Measurements from ENCODE around the gene RAB4A.
"Not testable (repeated sequence)": the region's sequence is repeated elsewhere in the genome, so short reads cannot be mapped to it uniquely, and the experiment has no call there.

The RAB4A gene

GRCh38 chr1:229287267-229287666 is 16.4 kb downstream of the RAB4A start:
- H3K36me3 Mint-ChIP-seq (ENCODE audit: low read depth) = peaks cover 50% of the 10 kb centered on the region
- H3K27ac Mint-ChIP-seq = no peak overlapping the region
- H3K27me3 Mint-ChIP-seq = no peaks in the 10 kb centered on the region
- no peak overlapping the region for H3K4me3 Mint-ChIP-seq
- peaks cover 13% of the 10 kb centered on the region for H3K9me3 Mint-ChIP-seq
- H3K4me1 Mint-ChIP-seq (ENCODE audit: low read depth) = peaks cover 35% of the 10 kb centered on the region

GRCh38 chr1:229288516-229288915 is 17.6 kb downstream of the RAB4A start:
- Mint-ChIP-seq H3K36me3 (ENCODE audit: low read depth) (peaks cover 41% of the 10 kb centered on the region), H3K27me3 (no peaks in the 10 kb centered on the region)

GRCh38 chr1:229291686-229292085 is 20.8 kb downstream of the RAB4A start:
- not testable (repeated sequence) for H3K9me3 Mint-ChIP-seq; H3K4me3 Mint-ChIP-seq; H3K4me1 Mint-ChIP-seq (ENCODE audit: low read depth); H3K27me3 Mint-ChIP-seq; H3K27ac Mint-ChIP-seq
- H3K36me3 Mint-ChIP-seq (ENCODE audit: low read depth) = peaks cover 40% of the 10 kb centered on the region

More at GRCh38 chr1:229288516-229288915, 17.6 kb downstream of the RAB4A start:
- Mint-ChIP-seq H3K27ac (no peak overlapping the region), H3K4me3 (no peak overlapping the region), H3K4me1 (ENCODE audit: low read depth) (peaks cover 26% of the 10 kb centered on the region), H3K9me3 (peaks cover 5% of the 10 kb centered on the region)

GRCh38 chr1:229293528-229294204 is 22.8 kb downstream of the RAB4A start:
- Mint-ChIP-seq H3K9me3 (peaks cover 5% of the 10 kb centered on the region), H3K27me3 (no peaks in the 10 kb centered on the region), H3K27ac (no peak overlapping the region), H3K4me1 (ENCODE audit: low read depth) (no peaks in the 10 kb centered on the region), H3K36me3 (ENCODE audit: low read depth) (peaks cover 38% of the 10 kb centered on the region), H3K4me3 (no peak overlapping the region)

GRCh38 chr1:229295745-229296144 is 24.8 kb downstream of the RAB4A start:
- no peak overlapping the region for H3K4me3 Mint-ChIP-seq
- peaks cover 42% of the 10 kb centered on the region for H3K36me3 Mint-ChIP-seq (ENCODE audit: low read depth)
- no peak overlapping the region for H3K27ac Mint-ChIP-seq
- no peaks in the 10 kb centered on the region for H3K4me1 Mint-ChIP-seq (ENCODE audit: low read depth)
- no peaks in the 10 kb centered on the region for H3K27me3 Mint-ChIP-seq
- H3K9me3 Mint-ChIP-seq = peaks cover 5% of the 10 kb centered on the region

- Mint-ChIP-seq H3K9me3 (no peaks in the 10 kb centered on the region), H3K36me3 (ENCODE audit: low read depth) (peaks cover 38% of the 10 kb centered on the region)
Measured at GRCh38 chr1:229296541-229296941, 25.6 kb downstream of the RAB4A start.

GRCh38 chr1:229297746-229298145 is 26.8 kb downstream of the RAB4A start:
- peaks cover 38% of the 10 kb centered on the region for H3K36me3 Mint-ChIP-seq (ENCODE audit: low read depth)
- no peak overlapping the region for H3K4me3 Mint-ChIP-seq
- H3K27me3 Mint-ChIP-seq = no peaks in the 10 kb centered on the region

More at GRCh38 chr1:229296541-229296941, 25.6 kb downstream of the RAB4A start:
- Mint-ChIP-seq H3K27me3 (no peaks in the 10 kb centered on the region), H3K4me3 (no peak overlapping the region), H3K27ac (peak overlapping the region; percentile 34), H3K4me1 (ENCODE audit: low read depth) (no peaks in the 10 kb centered on the region)

GRCh38 chr1:229298420-229298819 is 27.5 kb downstream of the RAB4A start:
- no peaks in the 10 kb centered on the region for H3K4me1 Mint-ChIP-seq (ENCODE audit: low read depth)
- peaks cover 42% of the 10 kb centered on the region for H3K36me3 Mint-ChIP-seq (ENCODE audit: low read depth)
- H3K27me3 Mint-ChIP-seq = no peaks in the 10 kb centered on the region
- H3K9me3 Mint-ChIP-seq = no peaks in the 10 kb centered on the region
- H3K27ac Mint-ChIP-seq = no peak overlapping the region
- H3K4me3 Mint-ChIP-seq = no peak overlapping the region

More at GRCh38 chr1:229297746-229298145, 26.8 kb downstream of the RAB4A start:
- H3K27ac Mint-ChIP-seq = no peak overlapping the region
- H3K9me3 Mint-ChIP-seq = no peaks in the 10 kb centered on the region
- no peaks in the 10 kb centered on the region for H3K4me1 Mint-ChIP-seq (ENCODE audit: low read depth)

GRCh38 chr1:229298887-229299503 is 28.1 kb downstream of the RAB4A start:
- Mint-ChIP-seq H3K36me3 (ENCODE audit: low read depth) (peaks cover 44% of the 10 kb centered on the region), H3K27ac (no peak overlapping the region), H3K4me3 (no peak overlapping the region), H3K4me1 (ENCODE audit: low read depth) (no peaks in the 10 kb centered on the region), H3K27me3 (no peaks in the 10 kb centered on the region), H3K9me3 (no peaks in the 10 kb centered on the region)

- peak overlapping the region; percentile 17 for H3K27ac Mint-ChIP-seq
- H3K36me3 Mint-ChIP-seq (ENCODE audit: low read depth) = peaks cover 41% of the 10 kb centered on the region
- H3K4me1 Mint-ChIP-seq (ENCODE audit: low read depth) = no peaks in the 10 kb centered on the region
- no peak overlapping the region for H3K4me3 Mint-ChIP-seq
- H3K27me3 Mint-ChIP-seq = no peaks in the 10 kb centered on the region
- no peaks in the 10 kb centered on the region for H3K9me3 Mint-ChIP-seq
Measured at GRCh38 chr1:229300099-229300757, 29.3 kb downstream of the RAB4A start.

- Mint-ChIP-seq H3K4me1 (ENCODE audit: low read depth) (no peaks in the 10 kb centered on the region), H3K27ac (no peak overlapping the region)
Measured at GRCh38 chr1:229302740-229303139, 31.8 kb downstream of the RAB4A start.

GRCh38 chr1:229303855-229304254 is 32.9 kb downstream of the RAB4A start:
- Mint-ChIP-seq H3K36me3 (ENCODE audit: low read depth) (peaks cover 49% of the 10 kb centered on the region), H3K9me3 (no peaks in the 10 kb centered on the region), H3K4me3 (no peak overlapping the region), H3K4me1 (ENCODE audit: low read depth) (no peaks in the 10 kb centered on the region), H3K27me3 (no peaks in the 10 kb centered on the region), H3K27ac (no peak overlapping the region)

More at GRCh38 chr1:229302740-229303139, 31.8 kb downstream of the RAB4A start:
- H3K9me3 Mint-ChIP-seq = no peaks in the 10 kb centered on the region
- H3K27me3 Mint-ChIP-seq = no peaks in the 10 kb centered on the region
- H3K36me3 Mint-ChIP-seq (ENCODE audit: low read depth) = peaks cover 51% of the 10 kb centered on the region
- no peak overlapping the region for H3K4me3 Mint-ChIP-seq

GRCh38 chr1:229305392-229305791 is 34.5 kb downstream of the RAB4A start:
- H3K27ac Mint-ChIP-seq = no peak overlapping the region
- no peaks in the 10 kb centered on the region for H3K9me3 Mint-ChIP-seq
- no peaks in the 10 kb centered on the region for H3K27me3 Mint-ChIP-seq
- peaks cover 42% of the 10 kb centered on the region for H3K36me3 Mint-ChIP-seq (ENCODE audit: low read depth)
- no peaks in the 10 kb centered on the region for H3K4me1 Mint-ChIP-seq (ENCODE audit: low read depth)
- H3K4me3 Mint-ChIP-seq = no peak overlapping the region

GRCh38 chr1:229309074-229309473 is 38.2 kb downstream of the RAB4A start:
- H3K36me3 Mint-ChIP-seq (ENCODE audit: low read depth) = peaks cover 56% of the 10 kb centered on the region

GRCh38 chr1:229309684-229310083 is 38.8 kb downstream of the RAB4A start:
- Mint-ChIP-seq H3K4me1 (ENCODE audit: low read depth) (no peaks in the 10 kb centered on the region), H3K9me3 (no peaks in the 10 kb centered on the region), H3K27ac (no peak overlapping the region), H3K36me3 (ENCODE audit: low read depth) (peaks cover 56% of the 10 kb centered on the region), H3K27me3 (no peaks in the 10 kb centered on the region), H3K4me3 (no peak overlapping the region)

More at GRCh38 chr1:229309074-229309473, 38.2 kb downstream of the RAB4A start:
- no peaks in the 10 kb centered on the region for H3K9me3 Mint-ChIP-seq
- no peaks in the 10 kb centered on the region for H3K4me1 Mint-ChIP-seq (ENCODE audit: low read depth)
- H3K27ac Mint-ChIP-seq = no peak overlapping the region
- H3K4me3 Mint-ChIP-seq = no peak overlapping the region
- H3K27me3 Mint-ChIP-seq = no peaks in the 10 kb centered on the region
